Measurements from ENCODE around the gene TAF12.

DNA sequence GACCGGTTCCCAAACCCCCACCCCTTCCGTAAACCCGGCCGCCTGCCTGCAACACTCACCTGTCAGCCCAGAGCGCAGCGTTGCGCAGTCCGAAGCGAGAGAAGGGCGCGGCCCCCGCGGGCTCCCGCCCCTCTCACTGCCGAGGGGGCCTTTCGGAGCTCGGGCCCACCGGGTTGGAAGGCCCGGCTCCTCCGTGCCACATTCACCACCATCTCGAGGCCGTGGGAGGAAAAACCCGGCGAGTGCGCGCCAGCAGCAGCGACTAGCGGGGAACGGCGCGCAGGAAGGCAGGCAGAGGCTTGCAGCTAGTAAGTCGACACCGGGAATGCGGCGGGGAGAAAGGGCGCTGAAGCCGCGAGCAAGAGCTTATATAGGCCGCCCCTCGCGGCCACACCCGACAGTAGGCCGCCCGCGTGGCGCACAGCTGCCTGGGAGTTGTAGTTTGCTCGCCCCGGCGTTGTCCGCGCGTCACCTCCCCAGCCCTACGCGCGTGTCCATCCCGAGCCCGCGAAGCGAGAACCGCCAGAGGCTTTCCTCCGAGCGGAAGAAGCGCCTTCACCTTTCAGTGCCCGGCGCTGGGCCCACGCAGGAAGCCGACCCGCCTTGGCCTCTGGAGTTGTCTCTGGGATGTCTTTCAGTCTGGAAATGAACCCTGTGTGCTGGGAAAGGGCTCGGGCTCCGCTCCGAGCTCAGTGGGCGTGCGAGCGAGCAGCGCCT, 61.2 kb downstream of the TAF12 start:
- peak; percentile 100 for TF ChIP-seq POLR2AphosphoS5 (IDR thresholded peaks at IDR 0.05; ENCODE audit: low read depth, low read length)
- TF ChIP-seq POLR2A (IDR thresholded peaks at IDR 0.05; ENCODE audit: low read depth, low read length), result peak; percentile 100
